DOHH2 (cell line): ENCODE results near the gene RIPPLY3.
"Not testable (repeated sequence)": the region's sequence is repeated elsewhere in the genome, so short reads cannot be mapped to it uniquely, and the experiment has no call there.

Experiments
- H3F3A ChIP-seq: fragments of 200-600 bp; sonication (generic), shearing (Covaris generic); 2 replicates; pipeline ENCODE4 v1.6.0; 2016; ENCODE audit warnings: antibody characterized with exemption, mild to moderate bottlenecking; ENCODE audit not compliant: control insufficient read depth, insufficient read depth
- H3K27ac ChIP-seq: fragments of 200-600 bp; sonication (generic); 2 replicates; pipeline ENCODE4 v1.5.1; 2014; ENCODE audit warnings: low read depth, mild to moderate bottlenecking, low read length, moderate library complexity
- H3K27me3 ChIP-seq: fragments of 200-600 bp; sonication (generic); 2 replicates; pipeline ENCODE4 v1.6.1; 2014; ENCODE audit warnings: mild to moderate bottlenecking, low read length, mixed read lengths; ENCODE audit not compliant: control insufficient read depth
- H3K36me3 ChIP-seq: fragments of 200-600 bp; sonication (generic); 2 replicates; pipeline ENCODE4 v1.6.1; 2014; ENCODE audit warnings: mild to moderate bottlenecking, low read length, moderate library complexity, mixed read lengths; ENCODE audit not compliant: control insufficient read depth
- H3K4me1 ChIP-seq: fragments of 200-600 bp; sonication (generic); 2 replicates; pipeline ENCODE4 v1.6.1; 2014; ENCODE audit warnings: mild to moderate bottlenecking, low read length, mixed read lengths; ENCODE audit not compliant: control insufficient read depth
- H3K4me2 ChIP-seq: fragments of 200-600 bp; sonication (generic); 2 replicates; pipeline ENCODE4 v1.6.0; 2014; ENCODE audit warnings: mild to moderate bottlenecking, low read length, moderate library complexity
- H3K4me3 ChIP-seq: fragments of 200-600 bp; sonication (generic); 2 replicates; pipeline ENCODE4 v1.5.1; 2014; ENCODE audit warnings: mild to moderate bottlenecking, low read length, mixed read lengths
- H3K79me2 ChIP-seq: fragments of 200-600 bp; sonication (generic); 2 replicates; pipeline ENCODE4 v1.6.1; 2014; ENCODE audit warnings: mild to moderate bottlenecking, low read length, mixed read lengths; ENCODE audit not compliant: control insufficient read depth
- H3K9me2 ChIP-seq: fragments of 200-600 bp; sonication (generic); replicated peaks from 2 replicates; pipeline ENCODE4 v1.6.1; 2014; ENCODE audit warnings: mild to moderate bottlenecking, low read length, mixed read lengths; ENCODE audit not compliant: control insufficient read depth
- H3K9me3 ChIP-seq: fragments of 200-600 bp; sonication (generic); 2 replicates; pipeline ENCODE4 v1.6.1; 2014; ENCODE audit warnings: antibody characterized with exemption, low read length, mixed read lengths; ENCODE audit not compliant: control insufficient read depth, insufficient read depth
- H4K20me1 ChIP-seq: fragments of 200-600 bp; sonication (generic); 2 replicates; pipeline ENCODE4 v1.6.0; 2014; ENCODE audit warnings: low read depth, mild to moderate bottlenecking, antibody characterized with exemption, low read length, moderate library complexity; ENCODE audit not compliant: control insufficient read depth, insufficient read depth
- CTCF ChIP-seq: fragments of 200-600 bp; sonication (generic); IDR thresholded peaks from one replicate; pipeline ENCODE4 v1.5.1; 2014; ENCODE audit warnings: antibody characterized with exemption, mild to moderate bottlenecking, low read depth, low read length; ENCODE audit not compliant: poor library complexity, severe bottlenecking
- EZH2phosphoT487 ChIP-seq: fragments of 200-600 bp; sonication (generic); IDR thresholded peaks from 2 replicates; pipeline ENCODE4 v1.6.1; 2017; ENCODE audit warnings: borderline replicate concordance, mild to moderate bottlenecking, antibody characterized with exemption, low read length, moderate library complexity, mixed read lengths

Gene RIPPLY3

GRCh38 chr21:37045556-37045955 lies 39.1 kb downstream of the RIPPLY3 start:
- Histone ChIP-seq H3K79me2 (no peaks in the 10 kb centered on the region), H3K27me3 (no peaks in the 10 kb centered on the region; the same call in 1 of the 2 replicates), H3K4me3 (no peak overlapping the region), H3K4me1 (peaks cover 8% of the 10 kb centered on the region), H3K4me2 (no peak overlapping the region), H3K9me2 (no peaks in the 10 kb centered on the region), H3K27ac (no peak overlapping the region), H3K9me3 (no peaks in the 10 kb centered on the region), H3K36me3 (no peaks in the 10 kb centered on the region), H3F3A (no peaks in the 10 kb centered on the region), H4K20me1 (no peaks in the 10 kb centered on the region)
- TF ChIP-seq CTCF: no peak
- TF ChIP-seq EZH2phosphoT487: no peak

- Histone ChIP-seq H3K27me3 (no peaks in the 10 kb centered on the region; the same call in 1 of the 2 replicates), H3K4me2 (no peak overlapping the region), H3K79me2 (no peaks in the 10 kb centered on the region), H3K36me3 (no peaks in the 10 kb centered on the region), H3K4me3 (no peak overlapping the region), H3K9me3 (no peaks in the 10 kb centered on the region), H3K4me1 (peaks cover 8% of the 10 kb centered on the region), H3K9me2 (no peaks in the 10 kb centered on the region), H3F3A (no peaks in the 10 kb centered on the region), H3K27ac (no peak overlapping the region), H4K20me1 (no peaks in the 10 kb centered on the region)
- no peak for TF ChIP-seq CTCF
- TF ChIP-seq EZH2phosphoT487: no peak
These were observed 40.6 kb downstream of the RIPPLY3 start for GRCh38 chr21:37047079-37047478.

GRCh38 chr21:37049741-37050140 lies 43.2 kb downstream of the RIPPLY3 start:
- not testable (repeated sequence) for H3K27me3 ChIP-seq, H3K9me3 ChIP-seq, H3F3A ChIP-seq, H3K36me3 ChIP-seq, H3K27ac ChIP-seq, H3K9me2 ChIP-seq, H4K20me1 ChIP-seq, H3K4me2 ChIP-seq, H3K4me3 ChIP-seq, H3K79me2 ChIP-seq, H3K4me1 ChIP-seq

GRCh38 chr21:37055271-37055855 lies 48.9 kb downstream of the RIPPLY3 start:
- Histone ChIP-seq H3K4me2 (no peak overlapping the region), H3K9me2 (no peaks in the 10 kb centered on the region), H3K27me3 (no peaks in the 10 kb centered on the region; the same call in 1 of the 2 replicates), H4K20me1 (no peaks in the 10 kb centered on the region), H3K27ac (no peak overlapping the region), H3F3A (no peaks in the 10 kb centered on the region), H3K4me3 (no peak overlapping the region), H3K9me3 (no peaks in the 10 kb centered on the region), H3K4me1 (peaks cover 5% of the 10 kb centered on the region), H3K79me2 (no peaks in the 10 kb centered on the region), H3K36me3 (no peaks in the 10 kb centered on the region)
- TF ChIP-seq EZH2phosphoT487 (no peak), CTCF (no peak)
